Mesenchymal stem cell (in vitro differentiated cells and primary cell): ENCODE results near the gene U2AF2.

Experiments
- DNase-seq: peaks from one replicate; pipeline ENCODE4 v3.0.0-alpha.2; 2013
- H2AFZ ChIP-seq: one replicate; pipeline ENCODE4 v1.6.1; 2013; ENCODE audit warnings: low read depth, mild to moderate bottlenecking, control low read depth, inconsistent platforms, low read length, moderate library complexity
- H2AK5ac ChIP-seq: 2 replicates; pipeline ENCODE4 v1.6.1; 2013; ENCODE audit warnings: low read length, moderate library complexity, mild to moderate bottlenecking, inconsistent platforms; ENCODE audit not compliant: severe bottlenecking
- H2BK120ac ChIP-seq: one replicate; pipeline ENCODE4 v1.6.1; 2013; ENCODE audit warnings: low read depth, mild to moderate bottlenecking, inconsistent platforms, low read length, moderate library complexity
- H2BK12ac ChIP-seq, 2 experiments: one replicate each; pipeline ENCODE4 v1.6.1; 2013; ENCODE audit warnings: inconsistent platforms in 2 of 2, low read length in 2 of 2, mild to moderate bottlenecking in 2 of 2, moderate library complexity in 2 of 2, control low read depth in 1 of 2
- H2BK15ac ChIP-seq: one replicate; pipeline ENCODE4 v1.6.1; 2013; ENCODE audit warnings: mild to moderate bottlenecking, low read depth, inconsistent platforms; ENCODE audit not compliant: poor library complexity, severe bottlenecking
- H2BK5ac ChIP-seq: 2 replicates; pipeline ENCODE4 v1.6.1; 2013; ENCODE audit warnings: low read depth, mild to moderate bottlenecking, low read length, control low read depth, inconsistent platforms; ENCODE audit not compliant: poor library complexity, severe bottlenecking
- H3K14ac ChIP-seq, 2 experiments: one replicate each; pipeline ENCODE4 v1.6.1; 2013; ENCODE audit warnings: inconsistent platforms in 2 of 2, low read length in 2 of 2, control low read depth in 1 of 2, mild to moderate bottlenecking in 1 of 2, moderate library complexity in 1 of 2
- H3K18ac ChIP-seq, 2 experiments: one replicate each; pipeline ENCODE4 v1.6.1; 2013; ENCODE audit warnings: inconsistent platforms in 2 of 2, low read length in 2 of 2, control low read depth in 1 of 2, low read depth in 1 of 2, mild to moderate bottlenecking in 1 of 2
- H3K23ac ChIP-seq, 2 experiments: one replicate each; pipeline ENCODE4 v1.6.1; 2013; ENCODE audit warnings: inconsistent platforms in 2 of 2, low read length in 2 of 2, mild to moderate bottlenecking in 2 of 2, moderate library complexity in 2 of 2, control low read depth in 1 of 2
- H3K27ac ChIP-seq: 2 replicates; pipeline ENCODE4 v1.5.1; 2013; ENCODE audit warnings: mild to moderate bottlenecking, moderate library complexity, low read length, control low read depth, inconsistent platforms; ENCODE audit not compliant: poor library complexity, severe bottlenecking
- H3K27me3 ChIP-seq, 2 experiments: 2 replicates each; pipeline versions ENCODE4 v1.6.1 to v1.7.0; 2013; ENCODE audit warnings: low read length in 2 of 2, mild to moderate bottlenecking in 2 of 2, moderate library complexity in 2 of 2, control low read depth in 1 of 2, inconsistent platforms in 1 of 2; ENCODE audit not compliant: control insufficient read depth in 1 of 2, insufficient read depth in 1 of 2
- H3K36me3 ChIP-seq, 2 experiments: 2 replicates each; pipeline versions ENCODE4 v1.6.1 to v1.7.0; 2013; ENCODE audit warnings: low read length in 2 of 2, control low read depth in 1 of 2, inconsistent platforms in 1 of 2, low read depth in 1 of 2, mild to moderate bottlenecking in 1 of 2; ENCODE audit not compliant: insufficient read depth in 2 of 2, control insufficient read depth in 1 of 2
- H3K4ac ChIP-seq, 2 experiments: one replicate each; pipeline ENCODE4 v1.6.1; 2013; ENCODE audit warnings: inconsistent platforms in 2 of 2, low read length in 2 of 2, mild to moderate bottlenecking in 2 of 2, moderate library complexity in 2 of 2, control low read depth in 1 of 2, low read depth in 1 of 2
- H3K4me1 ChIP-seq: 2 replicates; pipeline ENCODE4 v1.6.1; 2013; ENCODE audit warnings: low read depth, low read length, control low read depth; ENCODE audit not compliant: control insufficient read depth, insufficient read depth
- H3K4me2 ChIP-seq: 2 replicates; pipeline ENCODE4 v1.6.1; 2013; ENCODE audit warnings: low read length, mild to moderate bottlenecking, inconsistent platforms; ENCODE audit not compliant: poor library complexity, severe bottlenecking
- H3K4me3 ChIP-seq, 2 experiments: 2 replicates each; pipeline versions ENCODE4 v1.5.1 to v1.7.0; 2013; ENCODE audit warnings: low read length in 2 of 2, mild to moderate bottlenecking in 2 of 2, control low read depth in 1 of 2, low read depth in 1 of 2; ENCODE audit not compliant: insufficient read depth in 1 of 2
- H3K79me1 ChIP-seq: replicated peaks from 2 replicates; pipeline ENCODE4 v1.6.1; 2013; ENCODE audit warnings: mild to moderate bottlenecking, control low read depth, low read length, inconsistent platforms; ENCODE audit not compliant: poor library complexity, severe bottlenecking
- H3K9ac ChIP-seq: 2 replicates; pipeline ENCODE4 v1.7.0; 2013; ENCODE audit warnings: mild to moderate bottlenecking, low read length, moderate library complexity
- H3K9me3 ChIP-seq: 2 replicates; pipeline ENCODE4 v1.7.0; 2013; ENCODE audit warnings: mild to moderate bottlenecking, low read length; ENCODE audit not compliant: control insufficient read depth
- H4K8ac ChIP-seq: one replicate; pipeline ENCODE4 v1.6.1; 2013; ENCODE audit warnings: inconsistent platforms, mild to moderate bottlenecking, low read length, moderate library complexity
- H4K91ac ChIP-seq: one replicate; pipeline ENCODE4 v1.6.1; 2013; ENCODE audit warnings: mild to moderate bottlenecking, low read length, inconsistent platforms
- WGBS: methylation state at CpG from one replicate; pipeline ENCODE4 v1.1.7; 2013; ENCODE audit warnings: mixed read lengths; 5-methylcytosine and 5-hydroxymethylcytosine counted together

U2AF2 gene

GRCh38 chr19:55649268-55650125 is 5.3 kb upstream of the U2AF2 start:
- Histone ChIP-seq H3K4me2 (peak overlapping the region; percentile 76), H3K9me3 (no peaks in the 10 kb centered on the region), H3K14ac (no peak overlapping the region), H4K91ac (no peak overlapping the region), H2AK5ac (no peak overlapping the region), H2BK120ac (no peak overlapping the region), H2BK15ac (no peak overlapping the region), H3K4me3 (peak overlapping the region in 1 of 2 experiments; percentile 88), H3K4ac (no peak overlapping the region), H3K36me3 (peaks cover 23 to 52% of the 10 kb centered on the region in 2 experiments), H3K27ac (no peak overlapping the region), H2BK5ac (no peak overlapping the region), H3K18ac (no peak overlapping the region), H3K79me1 (peaks cover 46% of the 10 kb centered on the region), H2AFZ (no peak overlapping the region), H3K4me1 (peaks cover 30% of the 10 kb centered on the region), H4K8ac (no peak overlapping the region), H3K27me3 (no peaks in the 10 kb centered on the region), H2BK12ac (peak overlapping the region in 1 of 2 experiments; percentile 29), H3K9ac (peak overlapping the region; percentile 87), H3K23ac (no peak overlapping the region)
- 93% methylated on average over 17 of the region's 17 CpGs for WGBS
- no peak for DNase-seq

GRCh38 chr19:55650126-55650557 is 4.7 kb upstream of the U2AF2 start:
- Histone ChIP-seq H3K27ac (no peak overlapping the region), H3K4me2 (no peak overlapping the region), H2BK5ac (no peak overlapping the region), H4K91ac (no peak overlapping the region), H2BK15ac (no peak overlapping the region), H3K9me3 (no peaks in the 10 kb centered on the region), H3K4ac (no peak overlapping the region), H3K79me1 (peaks cover 46% of the 10 kb centered on the region), H2BK12ac (no peak overlapping the region), H2BK120ac (no peak overlapping the region), H4K8ac (no peak overlapping the region), H3K4me1 (peaks cover 24% of the 10 kb centered on the region), H3K9ac (no peak overlapping the region), H3K14ac (no peak overlapping the region), H3K36me3 (peaks cover 17 to 45% of the 10 kb centered on the region in 2 experiments), H3K18ac (no peak overlapping the region), H2AFZ (no peak overlapping the region), H3K23ac (no peak overlapping the region), H3K4me3 (no peak overlapping the region), H3K27me3 (no peaks in the 10 kb centered on the region), H2AK5ac (no peak overlapping the region)
- no peak for DNase-seq
- WGBS: 95% methylated on average over 4 of the region's 4 CpGs

- Histone ChIP-seq H2BK12ac (no peak overlapping the region), H3K14ac (no peak overlapping the region), H2BK5ac (no peak overlapping the region), H3K27ac (no peak overlapping the region), H3K27me3 (no peaks in the 10 kb centered on the region), H3K4ac (no peak overlapping the region), H2AFZ (no peak overlapping the region), H4K8ac (no peak overlapping the region), H3K36me3 (peaks cover 11 to 40% of the 10 kb centered on the region in 2 experiments), H3K9me3 (no peaks in the 10 kb centered on the region), H3K23ac (no peak overlapping the region), H4K91ac (no peak overlapping the region), H3K4me2 (no peak overlapping the region), H2AK5ac (no peak overlapping the region), H2BK120ac (no peak overlapping the region), H2BK15ac (no peak overlapping the region), H3K18ac (no peak overlapping the region), H3K79me1 (peaks cover 44% of the 10 kb centered on the region), H3K4me1 (peaks cover 20% of the 10 kb centered on the region), H3K4me3 (no peak overlapping the region), H3K9ac (no peak overlapping the region)
- WGBS: 95% methylated on average over 17 of the region's 17 CpGs
- DNase-seq: no peak
Measured at GRCh38 chr19:55650602-55651230, 4.1 kb upstream of the U2AF2 start.

GRCh38 chr19:55651236-55651635 is 3.6 kb upstream of the U2AF2 start:
- Histone ChIP-seq H3K4me3 (no peak overlapping the region), H3K14ac (no peak overlapping the region), H3K18ac (no peak overlapping the region), H4K8ac (no peak overlapping the region), H4K91ac (no peak overlapping the region), H2BK15ac (no peak overlapping the region), H2BK12ac (no peak overlapping the region), H3K27me3 (no peaks in the 10 kb centered on the region), H3K9me3 (no peaks in the 10 kb centered on the region), H3K79me1 (peaks cover 44% of the 10 kb centered on the region), H3K27ac (no peak overlapping the region), H2BK120ac (no peak overlapping the region), H3K4me2 (no peak overlapping the region), H2AK5ac (no peak overlapping the region), H3K4me1 (peaks cover 20% of the 10 kb centered on the region), H2AFZ (no peak overlapping the region), H3K36me3 (peaks cover 10 to 40% of the 10 kb centered on the region in 2 experiments), H3K9ac (no peak overlapping the region), H3K23ac (no peak overlapping the region), H3K4ac (no peak overlapping the region), H2BK5ac (no peak overlapping the region)
- DNase-seq: no peak
- 91% methylated on average over 12 of the region's 18 CpGs for WGBS
